Activated naive CD4-positive, alpha-beta T cell treated with anti-CD3 and anti-CD28 coated beads, Interleukin-2, amount 50 U/mL, for 72 hours (primary cell): Measurements from ENCODE around the gene BICDL1. TPM values are rescaled to one million over a fixed set of nuclear protein-coding genes. Genes with fewer than 3 reads are reported as not detected.

ENCODE experiments used
- ATAC-seq, 2 donors: fragments of 150-1000 bp; cut with Tn5 transposase; 2 replicates each; pipeline ENCODE4 v1.10.0; 2021; ENCODE audit warnings: mild to moderate bottlenecking in 2 of 2, moderate library complexity in 2 of 2
- DNase-seq, 2 donors: peaks; one replicate each; pipeline ENCODE4 v3.0.0; 2021 to 2022; ENCODE audit warnings: low spot score in 2 of 2
- H3K27ac Mint-ChIP-seq, 2 donors: one replicate each; pipeline ENCODE4 v1.8.0; 2022; ENCODE audit warnings: mild to moderate bottlenecking in 2 of 2, mixed read lengths in 2 of 2
- H3K36me3 Mint-ChIP-seq, 2 donors: one replicate each; pipeline ENCODE4 v1.8.0; 2022; ENCODE audit warnings: mixed read lengths in 2 of 2
- H3K9me3 Mint-ChIP-seq, 2 donors: one replicate each; pipeline ENCODE4 v1.8.0; 2022; ENCODE audit warnings: mixed read lengths in 2 of 2
- total RNA-seq, 2 donors: library from RNA; stranded (reverse); gene quantifications; one replicate each; pipeline ENCODE4 v1.2.3, GENCODE V29; 2022

BICDL1 gene
- total RNA-seq, 2 donors from 2014 or later, result 92.5 to 158 TPM

DNA sequence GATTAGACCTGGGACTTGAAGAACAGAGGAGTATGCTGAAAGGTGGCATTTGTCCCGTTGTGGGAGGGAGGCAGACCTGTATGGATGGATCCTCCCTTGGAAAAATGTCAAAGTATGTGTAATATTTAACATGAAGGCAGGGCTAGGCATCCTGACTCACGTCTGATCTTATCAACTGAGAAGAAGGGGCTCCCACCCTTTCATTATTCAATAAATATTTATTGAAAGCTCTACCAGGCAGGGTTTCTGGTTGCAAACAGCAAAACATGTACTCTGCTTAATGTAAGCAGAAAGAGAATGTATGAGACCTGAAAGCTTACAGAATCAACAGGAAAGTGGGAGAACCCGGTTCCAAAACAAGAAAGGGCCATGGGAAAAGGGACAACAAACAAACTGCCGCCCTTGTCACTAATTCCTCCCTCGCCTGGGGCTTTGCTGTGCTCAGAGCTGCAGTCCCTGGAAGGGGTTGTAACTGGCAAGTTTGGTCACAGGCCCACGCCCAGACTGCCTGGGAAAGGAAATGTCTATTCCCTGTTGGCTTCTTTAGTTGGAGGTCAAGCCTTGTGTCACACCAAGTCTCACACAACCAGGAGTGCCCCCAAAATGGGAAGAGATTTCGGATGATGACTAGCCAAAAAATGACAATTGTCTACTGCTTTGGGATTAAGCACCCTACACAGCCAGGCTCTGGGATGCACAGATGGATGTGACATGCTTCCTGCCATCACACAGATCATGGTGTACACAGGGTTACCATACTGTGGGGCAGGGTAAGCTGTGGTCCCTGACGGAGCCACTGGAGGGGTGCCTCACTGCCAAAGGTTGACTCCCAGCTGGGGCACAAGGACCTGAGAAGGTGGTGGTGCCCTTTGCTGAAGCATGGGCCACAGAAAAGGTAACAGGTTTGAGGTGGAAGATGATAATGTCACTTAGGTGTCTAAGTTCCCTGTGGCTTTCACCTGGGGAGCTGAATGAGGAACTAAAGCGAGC, 90.7 kb downstream of the BICDL1 start:
- Mint-ChIP-seq H3K27ac (peak overlapping the region; percentile 33 to 74), H3K9me3 (no peaks in the 10 kb centered on the region), H3K36me3 (peaks cover 5 to 39% of the 10 kb centered on the region in 2 donors)
- ATAC-seq (no peak), DNase-seq (no peak)

DNA sequence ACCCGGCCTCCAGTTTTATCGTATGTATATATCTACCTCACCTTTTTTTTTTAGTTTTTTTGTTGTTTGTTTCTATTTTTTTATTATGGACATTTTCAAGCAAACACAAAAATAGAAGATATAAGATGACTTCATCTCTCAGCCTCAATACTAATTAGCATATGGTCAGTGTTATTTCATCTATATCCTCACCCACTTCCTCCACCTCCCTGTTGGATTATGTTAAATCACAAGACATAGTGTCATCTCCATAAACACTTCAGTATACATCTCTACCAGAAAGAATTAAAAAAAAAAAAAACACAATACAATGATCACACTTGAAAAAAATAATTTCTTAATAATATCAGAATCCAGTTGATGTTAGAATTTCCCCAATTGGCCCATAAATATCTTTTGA, 92.6 kb downstream of the BICDL1 start:
- Mint-ChIP-seq H3K9me3 (no peaks in the 10 kb centered on the region), H3K36me3 (peaks cover 5 to 35% of the 10 kb centered on the region in 2 donors), H3K27ac (no peak overlapping the region)
- ATAC-seq, result no peak
- DNase-seq, result no peak

DNA sequence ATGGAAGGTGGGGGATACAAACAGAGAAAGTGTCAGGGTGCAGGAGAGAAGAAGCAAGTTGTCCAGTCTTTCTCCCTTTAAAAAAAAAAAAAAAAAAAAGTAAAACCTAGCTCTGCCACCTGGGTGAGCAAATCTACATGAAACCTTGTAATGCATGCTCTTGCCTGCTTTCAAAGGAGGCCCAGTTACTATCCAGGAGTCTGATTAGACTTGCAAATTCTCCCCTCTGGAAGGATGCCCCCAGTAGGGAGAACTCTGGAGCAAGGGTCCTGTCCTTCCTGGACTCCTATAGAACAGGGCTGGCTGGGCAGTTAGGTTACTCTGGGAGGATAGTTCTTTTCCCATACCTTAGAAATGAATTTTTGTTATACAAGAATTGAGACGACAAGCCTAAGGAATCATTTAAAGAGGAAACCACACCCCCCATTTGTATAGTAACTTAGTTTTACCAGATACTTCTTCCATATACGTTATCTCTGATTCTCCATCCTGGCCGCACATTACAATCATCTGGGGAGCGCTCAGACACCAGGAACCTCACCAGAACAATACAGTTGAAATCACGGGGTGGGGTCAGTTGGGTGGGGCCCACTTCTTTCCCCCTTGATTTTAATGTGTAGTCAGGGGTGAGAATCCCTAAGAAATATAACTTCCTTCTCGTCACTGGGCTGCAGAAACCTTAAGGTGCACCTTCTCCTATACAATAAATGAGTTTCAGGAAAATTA, 97.0 kb downstream of the BICDL1 start:
- DNase-seq, result no peak
- H3K27ac Mint-ChIP-seq, result peak overlapping the region; percentile 39 to 71
- peaks cover 11 to 25% of the 10 kb centered on the region in 2 donors for H3K36me3 Mint-ChIP-seq

DNA sequence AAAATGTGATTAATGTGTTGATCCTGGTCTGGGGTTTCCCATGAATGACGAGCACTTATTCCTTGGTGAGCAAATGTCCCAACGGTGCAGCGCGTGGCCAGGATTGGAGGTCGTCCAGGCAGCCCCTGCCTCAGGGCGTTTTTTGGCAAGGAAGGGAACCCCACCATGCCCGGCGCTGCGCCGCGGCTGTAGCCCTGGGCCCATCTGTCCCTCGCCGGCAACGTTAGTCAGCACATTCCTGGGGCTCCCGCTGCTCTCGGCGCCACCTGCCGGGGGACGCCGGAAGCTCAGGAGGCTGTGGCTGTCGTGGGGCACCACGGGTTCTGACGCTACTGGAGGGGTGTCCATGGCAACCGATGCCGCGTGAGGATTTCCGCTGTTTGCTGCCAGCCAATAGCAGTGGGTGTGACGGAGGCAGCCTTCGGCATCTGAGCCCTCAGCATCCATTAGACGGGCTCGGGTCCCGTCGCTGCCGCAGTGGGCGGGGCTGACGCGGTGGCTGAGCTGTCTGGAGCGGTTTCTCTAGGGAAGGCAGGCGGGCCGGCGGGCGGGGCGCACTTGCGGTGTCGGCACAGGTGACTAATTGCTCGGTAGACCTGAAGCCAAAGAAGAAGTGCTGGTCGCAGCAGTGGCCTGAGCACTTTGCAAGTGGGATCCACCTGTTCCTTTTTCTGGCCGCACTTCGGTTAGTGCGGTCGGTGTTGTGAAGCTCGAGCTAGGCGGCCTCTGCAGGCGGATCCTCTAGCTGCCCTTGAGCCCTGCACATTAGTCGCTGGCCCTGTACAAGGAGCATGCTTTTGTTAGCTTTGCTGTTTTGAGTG, 98.0 kb downstream of the BICDL1 start:
- DNase-seq (peak; percentile 100), ATAC-seq (peak; percentile 95 to 96)
- Mint-ChIP-seq H3K27ac (peak overlapping the region; percentile 71 to 87), H3K9me3 (no peaks in the 10 kb centered on the region), H3K36me3 (peaks cover 14 to 21% of the 10 kb centered on the region in 2 donors)

More for the DNA sequence above, 97.0 kb downstream of the BICDL1 start:
- no peak for ATAC-seq
- H3K9me3 Mint-ChIP-seq, result no peaks in the 10 kb centered on the region

DNA sequence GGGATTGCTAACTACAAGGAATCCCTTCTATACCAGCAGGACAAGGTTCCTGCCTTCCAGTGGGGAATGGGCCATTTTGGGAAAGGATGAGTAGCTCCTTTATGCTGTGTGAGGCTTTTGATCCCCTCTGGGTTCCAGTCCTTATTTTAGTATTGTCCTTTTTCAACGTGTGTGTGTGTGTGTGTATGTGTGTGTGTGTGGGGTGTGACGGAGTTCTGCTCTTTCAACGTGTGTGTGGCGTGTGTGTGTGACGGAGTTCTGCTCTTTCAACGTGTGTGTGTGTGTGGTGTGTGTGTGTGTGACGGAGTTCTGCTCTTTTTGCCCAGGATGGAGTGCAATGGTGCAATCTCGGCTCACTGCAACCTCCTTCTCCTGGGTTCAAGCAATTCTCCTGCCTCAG, 100.1 kb downstream of the BICDL1 start:
- peak overlapping the region in 1 of 2 donors; percentile 7 for H3K27ac Mint-ChIP-seq
- H3K36me3 Mint-ChIP-seq, result peaks cover 10 to 14% of the 10 kb centered on the region in 2 donors
- H3K9me3 Mint-ChIP-seq, result no peaks in the 10 kb centered on the region
- DNase-seq (no peak), ATAC-seq (no peak)

DNA sequence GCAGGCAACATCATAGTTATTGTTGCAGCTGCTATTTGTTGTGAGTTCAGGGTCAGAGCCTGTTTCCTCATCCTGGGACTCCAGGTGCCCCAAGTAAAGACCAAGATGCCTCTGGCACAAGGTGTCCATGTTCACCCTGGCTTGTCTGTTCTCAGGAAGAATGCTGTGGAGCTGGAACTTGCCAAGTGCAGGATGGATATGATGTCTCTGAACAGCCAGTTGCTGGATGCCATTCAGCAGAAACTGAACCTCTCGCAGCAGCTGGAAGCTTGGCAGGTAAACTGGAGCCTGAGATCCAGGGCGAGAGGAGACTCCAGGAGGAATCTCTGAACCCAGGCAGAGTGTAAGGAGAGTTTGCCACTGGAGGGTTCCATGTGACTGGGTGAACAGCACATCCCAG, 100.8 kb downstream of the BICDL1 start:
- ATAC-seq (no peak), DNase-seq (no peak)
- peaks cover 3 to 14% of the 10 kb centered on the region in 2 donors for H3K36me3 Mint-ChIP-seq
- no peaks in the 10 kb centered on the region for H3K9me3 Mint-ChIP-seq
- H3K27ac Mint-ChIP-seq, result peak overlapping the region in 1 of 2 donors; percentile 22

DNA sequence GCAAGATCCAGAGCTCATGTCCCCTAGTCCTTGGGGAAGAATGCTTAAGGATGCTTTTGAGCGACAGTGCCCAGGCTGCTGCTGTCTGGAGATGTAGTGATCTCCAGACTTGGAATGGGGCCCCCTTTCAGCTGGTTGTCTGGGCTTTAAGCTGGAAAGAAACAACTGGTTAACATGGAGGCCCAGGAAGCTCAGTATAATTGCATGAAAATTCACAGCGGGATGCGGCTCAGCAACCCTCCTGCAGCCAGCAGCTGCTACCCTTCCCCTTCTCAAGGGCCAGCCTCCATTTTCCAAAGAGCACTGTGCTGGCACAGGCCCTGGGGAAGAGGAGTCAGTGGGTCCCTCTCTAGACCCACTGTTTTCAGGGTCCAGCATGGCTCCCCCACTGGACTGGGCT, 101.2 kb downstream of the BICDL1 start:
- Mint-ChIP-seq H3K27ac (no peak overlapping the region), H3K9me3 (no peaks in the 10 kb centered on the region), H3K36me3 (peaks cover 0 to 14% of the 10 kb centered on the region in 2 donors)
- DNase-seq, result no peak
- ATAC-seq, result no peak

DNA sequence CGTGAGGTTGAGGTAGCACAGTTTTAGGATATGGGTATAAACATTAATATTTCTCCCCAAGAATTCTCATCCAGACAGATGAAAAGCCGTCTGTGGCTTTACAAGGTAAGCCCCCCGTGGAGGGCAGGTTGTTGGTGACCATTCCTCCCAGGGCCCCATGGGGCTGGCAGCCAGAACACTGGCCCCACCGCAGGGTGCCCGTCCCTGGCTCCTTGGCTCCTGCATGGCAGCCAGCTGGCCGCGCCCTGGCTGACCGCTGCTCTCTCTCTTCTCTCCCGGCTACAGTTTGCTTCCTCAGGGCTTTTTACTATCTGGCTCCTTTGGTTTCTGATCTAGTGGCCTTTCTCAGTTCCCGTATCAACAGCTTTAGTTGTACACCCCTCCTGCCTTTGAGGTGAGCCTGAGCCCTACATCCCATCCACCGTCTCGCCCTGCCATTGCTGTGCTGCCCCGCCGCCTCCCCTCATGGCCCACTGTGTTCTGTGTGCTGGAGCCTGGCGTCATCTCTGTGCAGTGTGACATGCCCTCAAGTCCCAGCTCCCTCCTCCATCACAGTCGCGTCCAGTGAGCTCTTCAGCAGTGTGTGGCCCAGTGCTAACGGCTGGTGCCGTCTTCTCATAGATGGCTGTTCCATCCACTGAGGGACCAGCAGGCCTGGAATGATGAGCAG, 101.7 kb downstream of the BICDL1 start:
- Mint-ChIP-seq H3K27ac (peak overlapping the region; percentile 64 to 89), H3K36me3 (peaks cover 0 to 14% of the 10 kb centered on the region in 2 donors), H3K9me3 (no peaks in the 10 kb centered on the region)
- DNase-seq (no peak), ATAC-seq (no peak)

DNA sequence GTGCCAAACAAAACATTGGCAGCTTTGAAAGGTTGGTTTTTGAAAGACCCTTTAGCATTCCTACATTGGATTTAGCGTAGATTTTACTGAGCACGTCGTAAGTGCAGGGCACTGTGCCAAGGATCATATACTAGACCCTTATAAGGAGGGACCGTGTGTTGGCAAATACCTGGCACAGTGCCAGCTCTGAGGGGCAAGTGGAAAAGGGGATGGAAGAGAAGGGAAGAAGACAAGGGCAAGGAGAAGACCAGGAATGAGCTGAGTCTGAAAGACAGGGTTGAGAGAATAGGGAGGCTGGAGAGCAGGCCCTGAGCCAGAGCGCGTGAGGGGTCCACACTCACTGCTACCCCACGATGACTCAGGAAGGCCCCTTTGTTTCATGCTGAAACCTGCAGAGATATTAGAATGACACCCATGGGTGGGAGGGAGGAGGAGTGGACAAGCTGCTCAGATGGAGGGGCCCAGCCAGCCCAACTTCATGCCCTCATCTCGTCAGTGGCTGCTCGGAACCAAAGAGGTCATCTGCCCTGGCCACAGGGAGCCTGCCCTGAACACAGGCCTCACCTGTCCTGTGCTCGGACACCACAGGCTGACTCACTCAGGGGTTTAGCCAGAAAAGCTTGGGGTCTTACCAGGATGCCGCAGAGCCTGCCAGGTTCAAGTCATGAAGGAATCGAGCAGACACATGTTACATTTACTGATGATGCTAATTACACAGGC, 102.5 kb downstream of the BICDL1 start:
- peak overlapping the region; percentile 64 to 90 for H3K27ac Mint-ChIP-seq
- ATAC-seq, result no peak

DNA sequence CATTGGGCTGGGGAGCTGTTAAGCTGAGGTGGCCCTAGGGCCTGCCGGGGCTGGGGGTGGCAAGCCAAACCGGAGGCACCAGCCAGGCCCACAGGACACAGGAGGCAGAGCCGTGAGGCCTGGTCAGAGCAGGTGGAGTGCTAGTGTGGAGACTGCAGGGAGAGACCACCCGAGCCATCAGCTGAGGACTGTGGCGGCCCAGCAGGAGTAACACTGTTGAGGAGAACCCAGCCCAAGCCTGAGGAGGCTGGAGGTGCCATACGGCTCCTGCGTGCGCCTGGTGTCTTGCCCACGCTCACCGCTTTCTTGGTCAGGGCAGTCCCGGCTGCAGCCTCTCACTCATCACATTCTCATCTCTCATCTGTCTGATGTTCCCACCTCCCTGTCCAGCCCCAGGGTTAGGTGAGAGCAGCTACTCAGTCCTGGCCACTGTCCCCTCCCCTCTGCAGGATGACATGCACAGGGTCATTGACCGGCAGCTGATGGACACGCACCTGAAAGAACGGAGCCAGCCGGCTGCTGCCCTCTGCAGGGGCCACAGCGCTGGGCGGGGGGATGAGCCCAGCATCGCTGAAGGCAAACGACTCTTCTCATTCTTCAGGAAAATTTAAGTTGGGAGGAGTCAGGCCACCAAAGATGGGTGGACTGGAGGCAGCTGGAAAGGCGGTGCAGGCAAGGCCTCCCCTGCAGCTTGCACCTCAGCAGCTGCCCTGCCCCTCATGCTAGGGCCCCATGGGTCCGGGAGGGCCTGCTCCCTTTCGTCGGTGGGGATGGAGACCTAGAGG, 103.7 kb downstream of the BICDL1 start:
- DNase-seq, result no peak
- Mint-ChIP-seq H3K9me3 (no peaks in the 10 kb centered on the region), H3K36me3 (peaks cover 0 to 14% of the 10 kb centered on the region in 2 donors), H3K27ac (peak overlapping the region; percentile 64 to 82)
- peak in 1 of 2 donors; percentile 7 for ATAC-seq

More for the DNA sequence above, 102.5 kb downstream of the BICDL1 start:
- Mint-ChIP-seq H3K9me3 (no peaks in the 10 kb centered on the region), H3K36me3 (peaks cover 0 to 14% of the 10 kb centered on the region in 2 donors)
- no peak for DNase-seq

DNA sequence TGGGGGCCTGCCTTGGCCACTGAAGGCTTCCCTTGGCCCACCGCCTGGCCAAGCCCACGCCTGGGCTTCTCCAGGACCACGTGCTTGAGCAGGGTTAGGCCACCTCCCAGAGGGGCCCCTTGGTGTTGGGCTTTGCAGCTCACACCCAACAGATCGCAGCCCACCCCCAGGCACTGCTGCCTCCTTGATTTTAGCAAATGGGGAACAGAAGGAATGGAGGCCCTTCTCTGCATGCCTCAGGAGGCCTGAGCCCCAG, 104.2 kb downstream of the BICDL1 start:
- no peak for DNase-seq
- peak overlapping the region in 1 of 2 donors; percentile 64 for H3K27ac Mint-ChIP-seq
- no peaks in the 10 kb centered on the region for H3K9me3 Mint-ChIP-seq
- H3K36me3 Mint-ChIP-seq, result peaks cover 0 to 14% of the 10 kb centered on the region in 2 donors
- peak; percentile 2 to 11 for ATAC-seq

DNA sequence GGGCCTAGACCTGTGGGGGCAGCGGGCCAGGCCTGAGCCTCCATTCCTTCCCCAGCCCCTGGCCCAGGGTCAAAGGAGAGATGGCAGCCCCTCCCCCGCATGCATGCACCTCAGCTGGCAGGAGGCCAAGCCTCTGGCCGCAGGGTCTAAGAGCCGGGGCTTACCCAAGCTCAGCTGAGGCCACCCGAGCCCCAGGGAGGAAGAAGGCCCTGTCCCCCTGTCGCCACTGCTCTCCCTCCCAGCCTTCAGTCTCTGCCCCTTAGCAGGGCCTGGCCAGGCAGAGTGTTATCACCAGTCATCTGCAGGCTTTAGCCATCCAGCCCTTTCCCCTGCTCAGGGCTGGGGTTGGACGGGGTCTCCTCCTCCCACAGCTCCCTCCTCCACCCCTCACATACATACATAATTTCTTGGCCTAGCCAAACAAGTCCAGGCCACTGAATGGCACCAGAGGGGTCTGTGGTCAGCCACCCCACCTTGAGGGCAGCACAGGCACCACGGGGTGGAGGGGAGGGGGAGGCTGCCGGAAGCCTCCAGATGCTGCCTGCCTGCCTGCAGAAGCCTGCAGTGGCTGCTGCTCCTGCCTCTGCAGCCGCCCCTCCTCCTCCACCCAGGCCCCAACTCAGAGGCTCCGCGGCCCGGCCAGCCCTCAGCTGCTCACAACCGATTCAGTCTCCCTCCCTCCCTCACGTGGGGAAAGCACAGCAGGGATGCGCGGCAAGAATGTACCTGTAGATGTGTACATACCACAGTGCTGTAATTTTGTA, 104.7 kb downstream of the BICDL1 start:
- DNase-seq, result no peak
- no peaks in the 10 kb centered on the region for H3K9me3 Mint-ChIP-seq
- peak overlapping the region; percentile 64 to 90 for H3K27ac Mint-ChIP-seq
- peaks cover 0 to 14% of the 10 kb centered on the region in 2 donors for H3K36me3 Mint-ChIP-seq
- ATAC-seq, result peak; percentile 8 to 10

DNA sequence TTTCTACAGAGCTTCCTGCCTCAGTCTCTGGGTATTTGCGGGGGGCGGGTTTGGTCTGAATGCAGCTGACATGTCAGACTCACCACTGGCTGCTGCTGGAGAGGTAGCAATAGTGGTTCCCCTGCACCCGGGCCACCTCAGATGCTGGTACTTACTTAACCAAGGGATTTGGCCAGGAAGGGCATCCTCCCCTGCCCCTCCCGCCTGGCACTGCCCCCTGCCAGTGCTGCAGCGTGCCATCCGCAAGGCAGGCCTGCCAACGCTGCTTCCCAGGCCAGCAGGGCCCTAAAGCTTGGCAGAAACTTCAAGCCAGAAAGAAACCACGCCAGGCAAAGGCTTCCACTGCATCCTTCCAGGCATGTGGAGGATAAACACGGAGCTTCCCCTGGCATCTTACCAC, 105.4 kb downstream of the BICDL1 start:
- no peaks in the 10 kb centered on the region for H3K9me3 Mint-ChIP-seq
- peaks cover 0 to 9% of the 10 kb centered on the region in 2 donors for H3K36me3 Mint-ChIP-seq
- DNase-seq (no peak), ATAC-seq (no peak)
- peak overlapping the region; percentile 64 to 92 for H3K27ac Mint-ChIP-seq

DNA sequence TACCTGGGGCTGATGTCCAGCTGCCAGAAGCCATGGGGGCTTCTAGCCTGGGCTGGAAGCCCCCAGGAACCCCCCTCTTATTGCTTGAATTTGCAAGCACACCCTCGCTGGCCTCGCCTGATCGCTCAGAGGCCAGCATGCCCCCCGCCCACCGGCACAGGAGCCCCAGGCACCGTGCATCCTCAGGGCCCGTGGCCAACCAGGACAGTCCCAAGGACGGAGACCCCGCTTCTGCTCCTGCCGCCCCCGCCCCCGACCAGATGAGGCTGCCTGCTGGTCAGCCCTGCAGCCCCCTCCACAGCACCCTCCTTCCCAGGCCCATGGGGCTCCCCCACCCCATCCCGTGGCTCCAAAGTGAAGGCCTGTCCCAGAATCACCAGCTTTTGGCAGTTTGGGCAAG, 106.3 kb downstream of the BICDL1 start:
- no peaks in the 10 kb centered on the region for H3K9me3 Mint-ChIP-seq
- peaks cover 0 to 9% of the 10 kb centered on the region in 2 donors for H3K36me3 Mint-ChIP-seq
- DNase-seq, result no peak
- ATAC-seq, result no peak
- no peak overlapping the region for H3K27ac Mint-ChIP-seq
